IMR-90 (cell line): Measurements from ENCODE around the gene LOX. TPM values are rescaled to one million over a fixed set of nuclear protein-coding genes. Genes with fewer than 3 reads are reported as not detected.
A peak's percentile ranks its signal among the peaks of the same experiment; 100 is the strongest.
"Not testable (repeated sequence)": the region's sequence is repeated elsewhere in the genome, so short reads cannot be mapped to it uniquely, and the experiment has no call there.

ENCODE experiments used
- ATAC-seq: fragments of 200-7000 bp; cut with Tn5 transposase; 2 replicates; pipeline ENCODE4 v1.9.1; 2020; ENCODE audit warnings: low read depth, mild to moderate bottlenecking, moderate library complexity
- BruUV-seq: library from RNA; stranded (reverse); fragments of 400-500 nt; replicated peaks from 2 replicates; lab custom pipeline; 2021; lab: Mats Ljungman, UMichigan
- CTCF ChIA-PET: fragments of 300-600 bp; formaldehyde crosslinking; extraction: SDS; loops from one replicate; lab custom pipeline; 2021; ENCODE audit warnings: antibody characterized with exemption; lab: Yijun Ruan, JAX
- POLR2A ChIA-PET: fragments of 300-600 bp; sonication (Branson Sonifier 250); formaldehyde crosslinking; loops from one replicate; lab custom pipeline; 2022; ENCODE audit warnings: antibody characterized with exemption; ENCODE audit not compliant: unreplicated experiment; lab: Charles Lee
- DNase-seq: peaks from one replicate; pipeline ENCODE4 v3.0.0; 2013
- H2AFZ ChIP-seq: replicated peaks from 2 replicates; pipeline ENCODE3; 2013; ENCODE audit warnings: low read length, mild to moderate bottlenecking; ENCODE audit not compliant: poor library complexity
- H2AK5ac ChIP-seq: 2 replicates; pipeline ENCODE4 v1.6.1; 2013; ENCODE audit warnings: low read depth, low read length, inconsistent platforms
- H2AK9ac ChIP-seq: replicated peaks from 2 replicates; pipeline ENCODE3; 2013; ENCODE audit warnings: mild to moderate bottlenecking, low read depth, low read length, moderate library complexity; ENCODE audit not compliant: poor library complexity
- H2BK120ac ChIP-seq: 2 replicates; pipeline ENCODE4 v1.6.1; 2013; ENCODE audit warnings: low read depth, low read length, inconsistent platforms
- H2BK15ac ChIP-seq: 3 replicates; pipeline ENCODE4 v1.6.1; 2013; ENCODE audit warnings: low read depth, low read length, inconsistent platforms
- H2BK20ac ChIP-seq: 2 replicates; pipeline ENCODE4 v1.6.1; 2013; ENCODE audit warnings: low read depth, mild to moderate bottlenecking, inconsistent platforms, low read length, moderate library complexity
- H2BK5ac ChIP-seq: 2 replicates; pipeline ENCODE4 v1.6.1; 2013; ENCODE audit warnings: mild to moderate bottlenecking, low read depth, low read length, inconsistent platforms; ENCODE audit not compliant: poor library complexity, severe bottlenecking
- H3K14ac ChIP-seq: replicated peaks from 2 replicates; pipeline ENCODE4 v1.6.1; 2013; ENCODE audit warnings: low read depth, low read length, inconsistent platforms
- H3K18ac ChIP-seq: 2 replicates; pipeline ENCODE4 v1.6.1; 2013; ENCODE audit warnings: low read depth, low read length, control low read depth
- H3K23ac ChIP-seq: 2 replicates; pipeline ENCODE4 v1.6.1; 2013; ENCODE audit warnings: low read depth, low read length, inconsistent platforms
- H3K27ac ChIP-seq: 2 replicates; pipeline ENCODE4 v1.5.1; 2013; ENCODE audit warnings: mild to moderate bottlenecking, control low read depth, low read length; ENCODE audit not compliant: insufficient read depth
- H3K27me3 ChIP-seq: 2 replicates; pipeline ENCODE4 v1.6.1; 2013; ENCODE audit warnings: low read length; ENCODE audit not compliant: control insufficient read depth, insufficient read depth
- H3K36me3 ChIP-seq: 2 replicates; pipeline ENCODE4 v1.6.1; 2013; ENCODE audit warnings: low read length, mixed read lengths; ENCODE audit not compliant: control insufficient read depth, insufficient read depth
- H3K4ac ChIP-seq: 2 replicates; pipeline ENCODE4 v1.6.1; 2013; ENCODE audit warnings: low read depth, low read length, inconsistent platforms
- H3K4me1 ChIP-seq: 2 replicates; pipeline ENCODE4 v1.6.1; 2013; ENCODE audit warnings: low read length, mixed read lengths; ENCODE audit not compliant: control insufficient read depth, insufficient read depth
- H3K4me2 ChIP-seq: 2 replicates; pipeline ENCODE4 v1.6.1; 2013; ENCODE audit warnings: low read depth, mild to moderate bottlenecking, control low read depth, low read length, moderate library complexity
- H3K4me3 ChIP-seq: 2 replicates; pipeline ENCODE4 v1.5.1; 2013; ENCODE audit warnings: low read depth, mild to moderate bottlenecking, control low read depth, low read length, moderate library complexity; ENCODE audit not compliant: insufficient read depth
- H3K56ac ChIP-seq: 2 replicates; pipeline ENCODE4 v1.6.1; 2013; ENCODE audit warnings: low read length, inconsistent platforms; ENCODE audit not compliant: insufficient read depth; ENCODE audit errors: extremely low read depth
- H3K79me1 ChIP-seq, 2 experiments: 2 replicates each; pipeline ENCODE4 v1.6.1; 2013; ENCODE audit warnings: low read length in 2 of 2, inconsistent platforms in 1 of 2, low read depth in 1 of 2
- H3K9ac ChIP-seq: 2 replicates; pipeline ENCODE4 v1.6.1; 2013; ENCODE audit warnings: low read depth, low read length, control low read depth
- H3K9me1 ChIP-seq: 2 replicates; pipeline ENCODE4 v1.6.1; 2013; ENCODE audit warnings: low read length, inconsistent platforms; ENCODE audit not compliant: insufficient read depth
- H3K9me3 ChIP-seq: 2 replicates; pipeline ENCODE4 v1.6.1; 2013; ENCODE audit warnings: low read length; ENCODE audit not compliant: control insufficient read depth, insufficient read depth
- H4K20me1 ChIP-seq: 2 replicates; pipeline ENCODE4 v1.6.1; 2013; ENCODE audit warnings: low read length, inconsistent platforms; ENCODE audit not compliant: insufficient read depth
- H4K5ac ChIP-seq: 2 replicates; pipeline ENCODE4 v1.6.1; 2013; ENCODE audit warnings: mild to moderate bottlenecking, low read depth, low read length, control low read depth
- H4K8ac ChIP-seq, 2 experiments: 2 replicates each; pipeline ENCODE4 v1.6.1; 2013; ENCODE audit warnings: low read depth in 2 of 2, low read length in 2 of 2, control low read depth in 1 of 2, inconsistent platforms in 1 of 2
- H4K91ac ChIP-seq: 2 replicates; pipeline ENCODE4 v1.6.1; 2013; ENCODE audit warnings: low read depth, low read length, inconsistent platforms; ENCODE audit not compliant: insufficient read depth
- WGBS, 2 experiments: methylation state at CpG; one replicate each; pipeline versions ENCODE4 v1.1.5 to v1.1.7; 2013; ENCODE audit warnings: missing lambda C conversion rate in 2 of 2; ENCODE audit not compliant: insufficient read length in 1 of 2; ENCODE audit errors: extremely low coverage in 2 of 2; 5-methylcytosine and 5-hydroxymethylcytosine counted together
- dilution Hi-C: fragments of 300-500 bp; cut with HindIII; formaldehyde crosslinking; loops from one replicate; pipeline ENCODE4 v1.14.3; 2018; ENCODE audit warnings: low sequenced_read_pairs; ENCODE audit not compliant: unreplicated experiment
- in situ Hi-C: fragments of 300-500 bp; cut with MboI; formaldehyde crosslinking; loops from 3 replicates; pipeline ENCODE4 v1.14.3; 2019; ENCODE audit warnings: low sequenced_read_pairs, inconsistent platforms, mixed read lengths
- intact Hi-C: fragments of 100-400 bp; cut with micrococcal nuclease; formaldehyde crosslinking; loops from 2 replicates; pipeline ENCODE4 v1.10.0; 2022
- polyA plus RNA-seq, 3 experiments: library from polyadenylated mRNA; depleted of rRNA; stranded (reverse); fragments of >200 nt; gene quantifications; 2 replicates each; pipeline ENCODE4 v1.2.3, GENCODE V29; 2012; ENCODE audit warnings: low replicate concordance in 1 of 3
- total RNA-seq: library from RNA; depleted of rRNA; stranded (reverse); fragments of >200 nt; gene quantifications from 2 replicates; pipeline ENCODE4 v1.2.3, GENCODE V29; 2012

LOX gene
- total and polyA plus RNA-seq, 2 of the 4 experiments (the other 2 are of a cell fraction): 277 to 662 TPM

GRCh38 chr5:122094251-122094650 lies 16.2 kb upstream of the LOX start:
- H2AK5ac ChIP-seq, H3K4me3 ChIP-seq, dilution Hi-C loops, H3K79me1 ChIP-seq, H3K9ac ChIP-seq, ATAC-seq, DNase-seq, H2AFZ ChIP-seq, H3K36me3 ChIP-seq, H4K20me1 ChIP-seq, H3K14ac ChIP-seq, BruUV-seq, H3K9me3 ChIP-seq, intact Hi-C loops, H3K9me1 ChIP-seq, H2AK9ac ChIP-seq, POLR2A ChIA-PET, H3K4me2 ChIP-seq, H3K23ac ChIP-seq, H3K27me3 ChIP-seq: not testable (repeated sequence)
- Histone ChIP-seq H3K27ac (peak overlapping the region; percentile 74; the same call in 1 of the 2 replicates), H4K91ac (peak overlapping the region; percentile 64; the same call in 1 of the 2 replicates), H2BK5ac (peak overlapping the region; percentile 92), H2BK20ac (peak overlapping the region; percentile 72; the same call in 1 of the 2 replicates), H3K4me1 (peaks cover 20% of the 10 kb centered on the region), H3K4ac (peak overlapping the region; percentile 89), H3K56ac (0 out of 2 replicates have a peak overlapping the region, but pooled peaks have one; percentile 47), H2BK15ac (peak overlapping the region; percentile 94; the same call in 2 of the 3 replicates), H2BK120ac (peak overlapping the region; percentile 78; the same call in 1 of the 2 replicates), H4K8ac (peak overlapping the region; percentile 40 to 54; a peak in 2 of 4 replicates), H3K18ac (peak overlapping the region; percentile 73), H4K5ac (peak overlapping the region; percentile 16; the same call in 1 of the 2 replicates)
- WGBS, 2 experiments: 100% methylated on average over 1 of the region's 5 CpGs; no CpG with 5 or more reads in 1 of the 2 experiments
- in situ Hi-C loops: loop anchor here (5.0 kb wide), 1 partner anchor 63 kb away; no protein-coding TSS in a partner anchor
- CTCF ChIA-PET: interaction anchor here (1.0 to 1.6 kb wide), 3 partner anchors 18 to 65 kb away, joined by 3 to 9 read pairs (median 5); no protein-coding TSS in a partner anchor
